ENCODE measurements around the gene NPAT.

NPAT gene
- total RNA-seq = 93.9 to 189 reads per million in 2 donors

GRCh38 chr11:108222574-108223347 is at the start of gene NPAT, which contains the start of gene ATM:
NPAT (minus strand) TSS chr11:108222638; CDS start chr11:108222536, 102 bp downstream.
ATM (plus strand) TSS chr11:108223067; CDS start chr11:108227625, 4,558 bp downstream.
- peak; percentile 96 for DNase-seq

- DNase-seq = no peak
Observed at GRCh38 chr11:108269583-108269982, 47.1 kb upstream of the NPAT start.

- DNase-seq = no peak
Observed at GRCh38 chr11:108253176-108253575, 30.7 kb upstream of the NPAT start.

GRCh38 chr11:108246885-108247284 is 24.4 kb upstream of the NPAT start:
- DNase-seq = no peak

- no peak for DNase-seq
Observed at GRCh38 chr11:108246308-108246707, 23.9 kb upstream of the NPAT start.

- DNase-seq = no peak
Observed at GRCh38 chr11:108242422-108242821, 20.0 kb upstream of the NPAT start.

- no peak for DNase-seq
Observed at GRCh38 chr11:108241330-108242037, 19.0 kb upstream of the NPAT start.

GRCh38 chr11:108239076-108239475 is 16.6 kb upstream of the NPAT start:
- DNase-seq = no peak

GRCh38 chr11:108237058-108237481 is 14.6 kb upstream of the NPAT start:
- DNase-seq = no peak

- no peak for DNase-seq
Observed at GRCh38 chr11:108235633-108236032, 13.2 kb upstream of the NPAT start.

- DNase-seq = no peak
Observed at GRCh38 chr11:108235192-108235591, 12.8 kb upstream of the NPAT start.

GRCh38 chr11:108233277-108233945 is 11.0 kb upstream of the NPAT start:
- DNase-seq = no peak

- DNase-seq = no peak
Observed at GRCh38 chr11:108228251-108228650, 5.8 kb upstream of the NPAT start.

GRCh38 chr11:108226036-108226435 is 3.6 kb upstream of the NPAT start:
- DNase-seq = no peak

GRCh38 chr11:108224911-108225786 is 2.7 kb upstream of the NPAT start:
- no peak for DNase-seq

GRCh38 chr11:108224366-108224765 is 1.9 kb upstream of the NPAT start:
- no peak for DNase-seq

- DNase-seq = no peak
Observed at GRCh38 chr11:108223348-108224149, 1.1 kb upstream of the NPAT start.

GRCh38 chr11:108221911-108222573 is 396 bp downstream of the NPAT start:
- DNase-seq = peak; percentile 31

GRCh38 chr11:108221371-108221770 is 1.1 kb downstream of the NPAT start:
- DNase-seq = no peak

GRCh38 chr11:108220721-108221336 is 1.6 kb downstream of the NPAT start:
- DNase-seq = no peak
